ENCODE data around the gene SLC46A1. TPM values are rescaled to one million over a fixed set of nuclear protein-coding genes. Genes with fewer than 3 reads are reported as not detected.

Gene SLC46A1
- total and polyA plus RNA-seq, 9 of the 15 experiments (the other 6 are each of a cell fraction or from before 2014, with no cell fraction given) = 0.24 to 5.5 (median 3.1) TPM

GRCh38 chr17:28385406-28385805 is 20.6 kb downstream of the SLC46A1 start:
- 63% methylated on average over 8 of the region's 8 CpGs for WGBS (ENCODE audit: insufficient coverage, low coverage, missing lambda C conversion rate)
- Histone ChIP-seq H2AFZ (ENCODE audit: low read depth, low read length) (no peak overlapping the region), H3K4me3 (no peak overlapping the region), H3K4me1 (replicated peaks in 1 of 2; ENCODE audit: control insufficient read depth in 2 of 2, insufficient read depth in 2 of 2, low read length in 2 of 2) (peaks cover 6 to 26% of the 10 kb centered on the region in 2 experiments; a peak in 4 of 5 replicates), H3K27me3 (ENCODE audit: control insufficient read depth in 2 of 2, insufficient read depth in 2 of 2, low read length in 2 of 2) (peaks cover 11 to 44% of the 10 kb centered on the region in 2 experiments; a peak in 3 of 5 replicates), H3K9ac (ENCODE audit: insufficient read depth in 1 of 2, low read depth in 2 of 2, low read length in 2 of 2) (peak overlapping the region in 1 of 2 experiments; percentile 40; a peak in 1 of 4 replicates), H3K9me1 (ENCODE audit: control insufficient read depth, insufficient read depth, low read length) (no peaks in the 10 kb centered on the region), H3K4me2 (ENCODE audit: insufficient read depth, low read length) (no peak overlapping the region), H4K20me1 (replicated peaks; ENCODE audit: control insufficient read depth, insufficient read depth, low read length) (no peaks in the 10 kb centered on the region), H3K27ac (ENCODE audit: extremely low read depth, low read depth, low read length) (no peak overlapping the region), H3K9me3 (replicated peaks; ENCODE audit: control insufficient read depth, insufficient read depth, low read depth, low read length) (no peaks in the 10 kb centered on the region), H3K79me2 (ENCODE audit: control insufficient read depth, insufficient read depth, low read length) (no peaks in the 10 kb centered on the region), H3K36me3 (ENCODE audit: control insufficient read depth, insufficient read depth, low read length) (no peaks in the 10 kb centered on the region)
- in situ Hi-C loops (cut with MboI) (no loop called here), intact Hi-C loops (cut with micrococcal nuclease) (no loop called here)
- ChIA-PET POLR2A (interaction anchor here (0.6 kb wide), 1 partner anchor 9 kb away, joined by 5 read pairs; no protein-coding TSS in a partner anchor), CTCF (ENCODE audit: low intra/inter-chr PET ratio) (no interaction called here)
- BruUV-seq (replicated peaks) = no TSS peak
- DNase-seq (ENCODE audit: extremely low read depth in 1 of 4, low spot score in 3 of 4) (no peak), FAIRE-seq (no peak), ATAC-seq (no peak)
- TF ChIP-seq HMGXB4 (CRISPR knock-in tag; IDR thresholded peaks at IDR 0.05) (no peak), ZNF212 (CRISPR knock-in tag; IDR thresholded peaks at IDR 0.05) (no peak), ZHX1 (conservative IDR thresholded peaks at IDR 0.05; ENCODE audit: low read length) (no peak), CBX2 (IDR thresholded peaks at IDR 0.05; ENCODE audit: insufficient read depth, low read length, poor library complexity, severe bottlenecking) (no peak), ZFPM2 (CRISPR knock-in tag; IDR thresholded peaks at IDR 0.05) (no peak), EZH2 (IDR thresholded peaks at IDR 0.05; ENCODE audit: borderline replicate concordance, low read depth, low read length) (no peak), SRSF7 (optimal IDR thresholded peaks at IDR 0.05; ENCODE audit: low read depth, low read length) (no peak), MITF (IDR thresholded peaks at IDR 0.05) (no peak), SIRT6 (IDR thresholded peaks at IDR 0.05; ENCODE audit: low read depth, low read length) (no peak)
- TF ChIP-seq, protein P1, sequence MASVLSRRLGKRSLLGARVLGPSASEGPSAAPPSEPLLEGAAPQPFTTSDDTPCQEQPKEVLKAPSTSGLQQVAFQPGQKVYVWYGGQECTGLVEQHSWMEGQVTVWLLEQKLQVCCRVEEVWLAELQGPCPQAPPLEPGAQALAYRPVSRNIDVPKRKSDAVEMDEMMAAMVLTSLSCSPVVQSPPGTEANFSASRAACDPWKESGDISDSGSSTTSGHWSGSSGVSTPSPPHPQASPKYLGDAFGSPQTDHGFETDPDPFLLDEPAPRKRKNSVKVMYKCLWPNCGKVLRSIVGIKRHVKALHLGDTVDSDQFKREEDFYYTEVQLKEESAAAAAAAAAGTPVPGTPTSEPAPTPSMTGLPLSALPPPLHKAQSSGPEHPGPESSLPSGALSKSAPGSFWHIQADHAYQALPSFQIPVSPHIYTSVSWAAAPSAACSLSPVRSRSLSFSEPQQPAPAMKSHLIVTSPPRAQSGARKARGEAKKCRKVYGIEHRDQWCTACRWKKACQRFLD (CRISPR knock-in tag; IDR thresholded peaks at IDR 0.05) = no peak
- TF ChIP-seq, protein P2, sequence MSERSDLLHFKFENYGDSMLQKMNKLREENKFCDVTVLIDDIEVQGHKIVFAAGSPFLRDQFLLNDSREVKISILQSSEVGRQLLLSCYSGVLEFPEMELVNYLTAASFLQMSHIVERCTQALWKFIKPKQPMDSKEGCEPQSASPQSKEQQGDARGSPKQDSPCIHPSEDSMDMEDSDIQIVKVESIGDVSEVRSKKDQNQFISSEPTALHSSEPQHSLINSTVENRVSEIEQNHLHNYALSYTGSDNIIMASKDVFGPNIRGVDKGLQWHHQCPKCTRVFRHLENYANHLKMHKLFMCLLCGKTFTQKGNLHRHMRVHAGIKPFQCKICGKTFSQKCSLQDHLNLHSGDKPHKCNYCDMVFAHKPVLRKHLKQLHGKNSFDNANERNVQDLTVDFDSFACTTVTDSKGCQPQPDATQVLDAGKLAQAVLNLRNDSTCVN (CRISPR knock-in tag; IDR thresholded peaks at IDR 0.05) = no peak
- TF ChIP-seq, protein P3, sequence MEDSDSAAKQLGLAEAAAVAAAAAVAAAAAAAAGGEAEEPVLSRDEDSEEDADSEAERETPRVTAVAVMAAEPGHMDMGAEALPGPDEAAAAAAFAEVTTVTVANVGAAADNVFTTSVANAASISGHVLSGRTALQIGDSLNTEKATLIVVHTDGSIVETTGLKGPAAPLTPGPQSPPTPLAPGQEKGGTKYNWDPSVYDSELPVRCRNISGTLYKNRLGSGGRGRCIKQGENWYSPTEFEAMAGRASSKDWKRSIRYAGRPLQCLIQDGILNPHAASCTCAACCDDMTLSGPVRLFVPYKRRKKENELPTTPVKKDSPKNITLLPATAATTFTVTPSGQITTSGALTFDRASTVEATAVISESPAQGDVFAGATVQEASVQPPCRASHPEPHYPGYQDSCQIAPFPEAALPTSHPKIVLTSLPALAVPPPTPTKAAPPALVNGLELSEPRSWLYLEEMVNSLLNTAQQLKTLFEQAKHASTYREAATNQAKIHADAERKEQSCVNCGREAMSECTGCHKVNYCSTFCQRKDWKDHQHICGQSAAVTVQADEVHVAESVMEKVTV (CRISPR knock-in tag; IDR thresholded peaks at IDR 0.05) = no peak

Measured in K562 (cell line).